HG02678 (cell line): ENCODE measurements around the gene PLEKHM3.
"Not testable (repeated sequence)": the region's sequence is repeated elsewhere in the genome, so short reads cannot be mapped to it uniquely, and the experiment has no call there.

ENCODE experiments used
- ATAC-seq: cut with Tn5 transposase; IDR thresholded peaks from one replicate; pipeline ENCODE4 v1.9.1; 2021; ENCODE audit warnings: mild to moderate bottlenecking, moderate library complexity; ENCODE audit not compliant: unreplicated experiment

PLEKHM3 gene

GRCh38 chr2:207951734-207952470 lies 73.4 kb downstream of the PLEKHM3 start:
- ATAC-seq = no peak

DNA sequence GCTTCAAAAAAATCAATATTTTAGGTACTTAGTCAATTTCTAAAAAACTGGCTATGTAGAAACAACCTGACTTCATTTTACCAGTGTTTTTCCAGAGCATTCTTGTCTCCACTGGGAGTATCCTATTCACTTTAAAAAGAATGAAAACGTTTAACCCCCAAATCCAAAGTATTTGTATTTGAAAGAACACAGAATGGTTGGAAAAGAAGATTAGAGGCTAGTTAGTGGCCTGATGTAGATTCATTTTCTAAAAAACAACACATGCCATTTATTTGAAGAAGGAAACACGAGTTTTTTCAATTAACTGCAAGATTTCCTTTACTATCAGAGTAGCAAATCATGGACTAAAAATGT lies 74.6 kb downstream of the PLEKHM3 start:
- ATAC-seq = no peak

- ATAC-seq = no peak
Observed at GRCh38 chr2:207950063-207950760, 75.1 kb downstream of the PLEKHM3 start.

DNA sequence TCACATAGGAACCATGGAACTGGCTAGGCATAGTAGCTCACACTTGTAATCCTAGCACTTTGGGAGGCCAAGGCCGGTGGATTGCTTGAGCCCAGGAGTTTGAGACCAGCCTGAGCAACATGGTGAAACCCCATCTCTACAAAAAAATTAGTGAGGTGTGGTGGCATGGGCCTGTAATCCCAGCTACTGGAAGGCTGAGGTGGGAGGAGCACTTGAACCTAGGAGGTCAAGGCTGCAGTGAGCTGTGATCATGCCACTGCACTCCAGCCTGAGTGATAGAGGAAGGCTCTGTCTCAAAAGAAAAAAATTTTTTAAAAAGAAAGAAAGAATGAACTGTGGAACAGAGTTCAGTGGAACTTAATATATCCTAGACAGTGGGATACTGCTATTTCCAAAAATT lies 76.1 kb downstream of the PLEKHM3 start:
- ATAC-seq = not testable (repeated sequence)

- ATAC-seq = no peak
Observed at GRCh38 chr2:207944979-207945600, 80.2 kb downstream of the PLEKHM3 start.

DNA sequence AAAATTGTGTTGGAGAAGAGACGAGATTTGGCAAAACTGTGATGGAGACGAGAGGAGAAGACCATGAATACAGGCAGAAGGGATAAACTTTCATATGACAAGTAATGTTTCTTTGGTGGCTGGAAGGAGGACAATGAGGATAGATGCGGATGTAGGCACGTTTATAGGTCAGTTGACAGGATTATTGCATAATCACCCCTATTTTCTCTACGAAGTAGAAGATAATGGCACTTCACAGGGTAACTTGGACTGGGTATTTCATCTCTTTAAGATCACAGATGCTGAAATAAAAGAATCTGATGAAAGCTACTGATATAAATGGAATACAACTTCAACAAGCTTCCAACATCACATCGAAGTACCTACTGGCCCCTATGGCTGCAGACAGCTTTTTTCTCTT lies 81.0 kb downstream of the PLEKHM3 start:
- ATAC-seq = no peak

DNA sequence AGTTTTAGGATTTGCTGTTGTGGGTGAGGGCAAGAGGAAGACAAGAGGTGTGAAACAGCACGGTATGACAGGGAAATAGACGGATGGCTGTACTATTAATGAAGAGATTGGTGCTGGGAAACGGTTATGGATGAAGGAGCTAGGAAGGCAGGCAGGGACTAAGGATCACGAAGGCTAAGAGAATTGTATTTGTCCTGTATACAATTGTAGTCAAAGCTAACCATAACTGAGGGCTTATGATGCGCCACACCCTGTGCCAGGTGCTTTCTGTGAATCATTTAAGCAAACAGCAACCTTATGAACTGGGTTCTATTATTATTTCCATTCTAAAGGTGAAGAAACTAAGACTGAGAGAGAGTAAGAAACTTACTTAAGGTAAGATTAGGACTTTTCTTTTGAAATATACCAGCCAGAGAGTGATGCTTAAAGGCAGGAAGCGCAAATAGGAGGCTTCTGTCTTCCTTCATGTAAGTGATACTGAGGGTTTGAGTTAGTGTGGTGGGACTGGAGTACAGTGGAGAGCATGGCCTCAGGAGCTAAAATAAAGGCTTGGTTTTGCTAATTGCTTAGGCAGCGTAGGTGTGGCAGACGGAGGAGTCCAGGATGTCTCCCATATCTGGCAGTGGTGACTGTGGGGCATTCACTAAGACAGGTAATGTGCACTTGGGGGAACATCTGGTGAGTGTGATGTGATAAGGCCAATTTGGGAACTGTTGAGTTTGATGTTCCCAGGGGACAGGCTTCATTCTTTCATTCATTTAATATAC lies 85.8 kb downstream of the PLEKHM3 start:
- ATAC-seq = no peak

DNA sequence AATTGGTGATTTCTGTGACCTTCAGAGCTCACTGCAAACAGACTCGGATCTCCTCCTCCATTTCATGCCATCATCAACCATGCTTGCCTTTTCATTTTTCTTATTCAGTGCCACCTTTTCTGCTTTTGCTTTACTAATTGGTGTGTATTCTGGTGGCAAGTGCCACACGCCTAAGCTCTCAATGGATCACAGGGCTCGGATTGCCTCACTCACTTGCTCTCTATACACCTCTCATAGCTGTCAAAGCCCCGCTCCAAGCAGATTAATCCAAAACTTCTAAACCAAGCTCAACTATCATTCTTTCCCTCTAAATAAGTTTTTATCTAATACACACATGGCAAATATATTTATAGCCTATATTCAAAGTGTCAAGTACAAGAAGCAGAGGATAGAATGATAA lies 86.4 kb downstream of the PLEKHM3 start:
- ATAC-seq = no peak

DNA sequence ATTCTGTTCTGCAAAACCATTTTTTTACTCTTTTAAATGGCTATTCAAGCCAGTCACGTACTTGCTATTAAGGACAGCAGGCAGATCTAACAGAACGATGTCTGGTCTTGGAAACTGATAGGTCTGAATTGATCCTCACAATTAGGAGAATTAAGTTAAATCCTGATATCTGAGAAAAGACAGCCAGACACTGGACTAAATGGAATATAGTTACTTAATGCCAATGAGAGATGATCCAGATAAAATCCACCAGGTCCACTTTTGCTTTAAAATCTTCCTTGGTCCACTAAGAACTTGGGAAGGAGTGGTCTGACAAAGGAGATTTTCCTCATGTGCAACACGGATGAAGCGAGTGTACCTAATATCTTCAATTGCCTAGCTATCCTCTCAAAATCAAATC lies 86.9 kb downstream of the PLEKHM3 start:
- no peak for ATAC-seq

DNA sequence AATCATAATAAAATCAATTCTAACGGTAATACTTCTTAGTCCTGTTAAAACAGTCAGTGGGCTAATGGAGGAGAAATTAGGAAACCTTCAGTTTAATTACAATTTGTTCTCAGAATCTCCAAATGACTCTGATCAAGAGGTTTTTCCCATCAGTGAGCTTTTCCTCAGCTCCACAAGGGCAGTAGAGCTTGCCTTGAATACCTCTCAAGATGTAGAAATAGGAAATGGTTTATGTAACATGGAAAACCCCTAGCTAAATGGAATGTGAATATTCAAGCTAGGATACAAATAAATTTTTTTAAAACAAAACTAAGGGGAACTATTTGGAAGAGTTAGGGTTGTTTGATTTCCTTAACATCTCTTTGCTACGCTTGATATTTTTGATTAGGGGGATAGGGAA lies 87.5 kb downstream of the PLEKHM3 start:
- ATAC-seq = no peak

DNA sequence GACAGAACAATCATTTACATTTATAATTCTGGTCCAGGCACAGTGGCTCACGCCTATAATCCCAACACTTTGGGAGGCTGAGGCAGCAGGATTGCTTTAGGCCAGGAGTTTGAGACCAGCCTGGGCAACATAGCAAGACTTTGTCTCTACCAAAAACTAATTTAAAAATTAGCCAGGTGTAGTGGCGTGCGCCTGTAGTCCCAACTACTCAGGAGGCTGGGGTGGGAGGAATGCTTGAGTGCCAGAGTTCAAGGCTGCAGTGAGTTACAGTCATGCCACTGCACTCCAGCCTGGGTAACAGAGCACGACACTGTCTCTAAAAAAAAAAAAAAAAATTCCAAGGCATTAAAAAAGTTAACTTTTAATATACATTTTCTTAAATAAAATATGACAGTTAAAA lies 88.1 kb downstream of the PLEKHM3 start:
- ATAC-seq = no peak

DNA sequence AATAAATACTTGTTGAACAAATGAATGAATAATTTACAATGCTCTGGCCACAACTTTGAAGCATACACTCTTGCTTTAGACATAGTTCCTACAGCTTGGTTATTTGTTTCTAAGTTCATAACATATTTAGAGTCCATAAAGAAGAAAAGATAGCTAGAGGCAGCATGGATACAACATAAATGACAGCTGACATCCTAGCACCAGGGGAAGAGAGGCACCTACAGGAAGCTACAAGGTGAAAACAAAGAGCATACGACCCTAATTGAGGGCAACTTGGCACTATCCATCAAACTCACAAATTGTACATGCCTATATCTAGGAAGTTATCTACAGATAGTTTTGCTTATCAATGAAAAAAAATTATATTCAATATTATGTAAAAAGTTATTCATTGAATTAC lies 88.9 kb downstream of the PLEKHM3 start:
- no peak for ATAC-seq

- no peak for ATAC-seq
Observed at GRCh38 chr2:207935991-207936370, 89.3 kb downstream of the PLEKHM3 start.

GRCh38 chr2:207935121-207935990 lies 90.0 kb downstream of the PLEKHM3 start:
- ATAC-seq = no peak

- no peak for ATAC-seq
Observed at GRCh38 chr2:207934720-207935119, 90.6 kb downstream of the PLEKHM3 start.

GRCh38 chr2:207933396-207934065 lies 91.8 kb downstream of the PLEKHM3 start:
- no peak for ATAC-seq

- no peak for ATAC-seq
Observed at GRCh38 chr2:207932106-207932505, 93.2 kb downstream of the PLEKHM3 start.

DNA sequence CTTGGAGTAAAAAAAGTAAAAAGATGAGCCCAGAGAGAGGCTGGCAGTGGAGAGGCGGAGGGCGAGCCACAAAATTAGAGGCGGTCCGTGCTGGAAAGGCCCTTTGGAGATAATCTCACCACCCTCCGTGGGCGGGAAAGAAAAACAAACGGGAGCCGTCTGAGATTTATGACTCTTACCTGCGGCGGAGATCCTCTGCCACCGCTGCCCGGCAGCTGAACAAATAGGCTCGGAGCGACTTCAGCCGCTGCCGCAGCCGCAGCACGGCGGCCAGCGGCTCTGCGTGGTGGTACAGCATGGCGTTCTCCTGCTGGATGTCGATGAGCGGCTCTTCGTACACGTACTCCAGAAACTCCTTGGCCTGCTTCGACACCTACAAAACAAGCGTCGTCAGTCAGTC lies 94.6 kb downstream of the PLEKHM3 start:
- ATAC-seq = no peak

DNA sequence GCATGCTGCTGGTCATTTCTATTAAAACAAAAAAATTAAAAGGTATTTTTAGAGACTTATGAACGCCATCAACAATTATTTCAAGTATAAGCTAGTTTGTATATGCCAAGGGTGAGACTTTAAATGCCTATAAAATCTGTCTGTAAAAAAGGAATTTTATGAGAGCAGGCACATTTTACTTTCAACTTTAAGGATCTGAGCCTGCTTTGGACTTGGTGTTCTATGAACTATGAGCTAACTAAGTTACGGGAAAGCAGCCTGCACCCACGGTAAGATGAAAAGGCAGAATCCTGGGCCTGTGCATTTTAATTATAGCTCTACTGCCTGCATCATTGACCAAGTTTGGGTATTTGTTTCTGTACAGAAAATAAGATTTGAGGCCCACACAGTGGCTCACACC lies 95.4 kb downstream of the PLEKHM3 start:
- no peak for ATAC-seq

DNA sequence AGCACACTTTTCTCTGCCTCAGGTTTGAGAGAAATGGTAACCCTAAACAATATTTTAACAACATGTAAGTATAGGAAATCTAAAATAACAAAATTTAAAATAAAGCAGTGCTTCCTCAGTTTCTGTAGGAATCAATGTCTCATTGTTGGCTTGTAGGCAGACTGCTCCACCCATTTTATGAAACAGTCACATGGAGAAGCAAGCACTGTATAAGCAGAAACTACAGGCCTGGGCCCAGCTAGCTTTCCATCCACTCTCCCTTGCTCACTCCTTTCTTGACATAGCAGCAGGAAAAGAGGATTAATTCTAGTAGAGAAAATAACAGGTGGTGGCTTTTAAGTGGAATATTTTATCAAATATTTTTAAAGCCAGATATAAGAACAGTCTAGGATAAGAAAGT lies 97.2 kb downstream of the PLEKHM3 start:
- no peak for ATAC-seq
